ENCODE results near the gene PRKCH. TPM values are rescaled to one million over a fixed set of nuclear protein-coding genes. Genes with fewer than 3 reads are reported as not detected.

Gene PRKCH
- total RNA-seq, 1 donor from 2014 or later, result 11.3 TPM

DNA sequence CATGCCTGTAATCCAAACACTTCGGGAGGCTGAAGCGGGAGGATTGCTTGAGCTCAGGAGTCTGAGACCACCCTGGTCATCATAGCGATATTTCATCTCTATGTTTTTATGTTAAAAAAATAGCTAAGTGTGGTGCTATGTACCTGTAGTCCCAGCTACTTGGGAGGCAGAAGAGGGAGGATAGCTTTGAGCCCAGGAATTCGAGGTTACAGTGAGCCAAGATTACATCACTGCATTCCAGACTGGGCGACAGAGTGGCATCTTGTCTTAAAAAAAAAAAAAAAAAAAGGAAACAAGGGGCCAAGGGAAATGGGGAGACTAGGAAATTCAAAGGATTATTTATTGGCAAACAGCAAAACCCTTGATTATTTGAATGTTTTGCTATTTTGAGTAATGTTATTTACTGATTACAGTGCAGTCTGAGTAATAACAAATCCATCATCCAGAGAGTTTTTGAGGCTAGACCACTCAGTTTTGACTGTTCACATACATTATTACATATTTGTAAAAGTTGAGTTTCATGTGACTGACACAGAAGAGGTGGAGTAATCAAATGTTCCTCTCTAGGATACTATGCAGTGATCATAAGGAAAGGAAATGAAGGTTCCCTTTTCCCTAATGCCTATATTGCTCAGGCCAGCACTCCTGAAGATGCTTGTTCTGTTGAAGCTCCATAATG is 40.8 kb downstream of the PRKCH start:
- no peak for DNase-seq (ENCODE audit: low spot score)

DNA sequence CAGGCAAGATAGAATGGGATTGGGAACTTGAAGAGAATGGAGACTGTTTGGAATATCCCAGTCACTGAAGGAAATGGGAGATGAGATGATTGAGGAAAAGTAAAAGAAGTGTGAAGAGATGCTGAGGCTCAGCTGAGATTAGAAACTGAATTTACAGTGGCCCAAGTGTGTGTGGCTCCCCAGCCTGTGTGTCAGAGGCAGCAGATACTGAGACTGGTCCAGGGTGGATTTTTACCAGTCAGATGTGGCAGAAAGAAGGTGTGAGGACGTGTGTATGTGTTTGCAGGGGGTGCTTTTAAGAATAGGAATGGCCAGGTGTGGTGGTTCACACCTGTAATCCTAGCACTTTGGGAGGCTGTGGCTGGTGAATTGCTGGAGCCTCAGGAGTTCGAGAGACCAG is 42.9 kb downstream of the PRKCH start:
- DNase-seq (ENCODE audit: low spot score), result no peak

DNA sequence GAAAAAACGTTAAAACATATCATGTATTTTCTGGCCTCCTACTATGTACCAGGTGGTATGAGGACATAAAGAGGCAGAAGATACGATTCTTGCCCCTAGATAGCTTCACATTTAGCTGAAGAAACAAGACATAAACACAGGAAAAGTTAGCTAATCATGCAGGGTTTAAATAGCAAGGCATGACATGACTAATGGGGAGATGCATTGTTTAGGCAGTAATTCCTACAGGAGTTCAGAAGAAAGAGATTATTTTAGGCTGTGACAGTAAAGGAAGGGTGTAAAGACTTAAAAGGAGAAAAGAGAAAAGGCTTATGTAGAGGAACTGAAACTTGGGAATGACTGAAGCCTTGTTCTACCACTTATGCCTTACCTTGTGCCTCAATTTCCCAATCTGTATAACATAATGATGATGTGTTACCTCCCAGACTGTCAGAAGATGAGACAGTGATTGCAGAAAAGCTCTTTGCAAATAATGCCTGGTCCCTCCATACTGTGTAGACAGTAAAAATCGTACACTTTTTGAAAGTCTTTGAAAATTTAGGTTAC is 44.4 kb downstream of the PRKCH start:
- no peak for DNase-seq (ENCODE audit: low spot score)

DNA sequence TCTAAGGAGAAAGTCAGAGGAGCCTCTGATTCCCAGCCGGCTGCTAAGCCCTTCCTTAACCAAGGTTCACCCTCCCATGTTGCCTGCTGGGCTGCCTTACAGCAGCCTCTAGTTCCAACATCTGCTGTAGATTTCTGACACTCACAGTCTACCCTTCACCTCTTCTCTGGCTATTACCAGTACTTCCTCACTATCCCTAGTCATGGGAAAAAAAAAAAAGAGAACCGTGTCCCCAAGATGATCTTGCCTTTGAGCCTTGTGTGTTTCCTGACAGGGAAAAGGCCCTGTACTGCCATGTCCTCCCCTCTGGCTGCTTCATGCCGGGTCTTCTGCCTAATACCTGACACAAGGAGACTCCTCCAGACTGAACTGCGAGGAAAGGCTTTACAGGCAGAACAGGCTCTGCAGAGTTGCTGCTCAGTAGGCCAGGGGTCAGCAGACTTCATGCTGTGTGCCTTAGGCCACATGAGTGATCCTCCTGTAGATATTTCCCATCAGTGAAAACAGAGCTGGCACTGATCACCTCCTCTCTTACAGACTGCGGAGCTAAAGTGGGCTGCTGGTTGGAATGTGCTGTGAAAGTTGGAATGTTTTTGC is 46.8 kb downstream of the PRKCH start:
- no peak for DNase-seq (ENCODE audit: low spot score)

DNA sequence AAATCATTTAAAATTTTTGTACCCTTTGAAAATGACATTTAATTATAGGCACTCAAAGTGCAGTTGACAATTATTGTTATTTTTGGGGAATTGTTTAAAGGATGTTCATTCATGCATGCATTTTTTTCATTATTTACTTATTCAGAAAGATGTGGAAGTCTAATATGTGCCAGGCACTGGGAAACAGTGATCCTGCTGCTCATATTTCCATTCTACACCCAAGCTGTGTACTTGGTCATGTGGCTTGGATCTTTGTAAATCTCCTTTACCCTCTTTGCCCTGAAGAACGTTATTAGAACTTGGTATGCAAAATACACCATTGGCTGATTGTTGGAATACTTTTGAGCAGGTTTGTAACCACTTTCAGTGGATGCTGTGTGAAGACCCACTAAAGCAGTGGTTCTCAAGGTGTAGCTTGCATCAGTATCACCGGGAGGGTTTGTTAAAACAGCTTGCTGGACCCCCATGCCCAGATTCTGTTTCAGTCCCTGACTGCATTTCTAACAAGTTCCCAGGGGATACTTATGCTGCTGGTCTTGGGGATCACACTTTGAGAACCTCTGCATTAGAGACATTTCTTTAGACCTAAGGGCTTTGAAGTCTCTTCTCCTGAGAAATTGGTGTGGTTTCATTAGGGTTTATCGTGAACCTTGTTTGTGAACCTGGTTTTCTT is 47.5 kb downstream of the PRKCH start:
- DNase-seq (ENCODE audit: low spot score), result no peak

DNA sequence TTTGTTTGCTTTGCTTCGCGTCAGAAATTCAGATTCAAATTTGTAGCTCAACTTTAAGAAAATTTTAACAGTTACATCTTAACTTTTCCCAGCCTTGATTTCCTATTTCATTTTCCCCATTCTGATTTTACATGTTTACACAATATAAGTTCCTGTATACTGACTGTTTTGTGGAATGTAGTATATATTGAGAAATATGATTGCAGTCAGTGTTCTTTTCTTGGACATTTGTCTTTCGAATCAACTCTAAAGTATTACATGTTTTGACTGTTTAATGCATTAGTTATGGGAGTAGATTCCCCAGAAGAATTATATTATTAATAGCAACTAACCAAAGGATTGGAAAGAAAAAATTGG is 48.1 kb downstream of the PRKCH start:
- DNase-seq (ENCODE audit: low spot score), result no peak

DNA sequence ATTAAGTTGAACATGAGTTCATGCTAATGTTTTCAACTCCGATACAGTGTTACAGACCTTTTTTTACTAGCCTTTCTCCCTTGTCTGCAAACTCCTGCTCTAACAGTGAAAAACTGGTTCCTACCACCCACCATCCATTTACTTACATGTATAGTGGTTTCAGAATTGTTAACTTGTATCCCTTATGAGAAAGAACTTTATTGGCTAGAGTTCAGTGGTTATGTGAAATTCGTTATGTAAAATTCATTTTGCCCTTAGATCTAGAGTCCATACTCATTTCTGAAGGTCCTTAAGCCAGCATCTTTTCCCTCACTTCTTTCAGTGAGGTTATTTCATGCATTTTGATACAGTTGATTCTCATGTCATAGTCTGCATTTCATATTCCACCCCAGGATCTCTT is 51.0 kb downstream of the PRKCH start:
- no peak for DNase-seq (ENCODE audit: low spot score)

DNA sequence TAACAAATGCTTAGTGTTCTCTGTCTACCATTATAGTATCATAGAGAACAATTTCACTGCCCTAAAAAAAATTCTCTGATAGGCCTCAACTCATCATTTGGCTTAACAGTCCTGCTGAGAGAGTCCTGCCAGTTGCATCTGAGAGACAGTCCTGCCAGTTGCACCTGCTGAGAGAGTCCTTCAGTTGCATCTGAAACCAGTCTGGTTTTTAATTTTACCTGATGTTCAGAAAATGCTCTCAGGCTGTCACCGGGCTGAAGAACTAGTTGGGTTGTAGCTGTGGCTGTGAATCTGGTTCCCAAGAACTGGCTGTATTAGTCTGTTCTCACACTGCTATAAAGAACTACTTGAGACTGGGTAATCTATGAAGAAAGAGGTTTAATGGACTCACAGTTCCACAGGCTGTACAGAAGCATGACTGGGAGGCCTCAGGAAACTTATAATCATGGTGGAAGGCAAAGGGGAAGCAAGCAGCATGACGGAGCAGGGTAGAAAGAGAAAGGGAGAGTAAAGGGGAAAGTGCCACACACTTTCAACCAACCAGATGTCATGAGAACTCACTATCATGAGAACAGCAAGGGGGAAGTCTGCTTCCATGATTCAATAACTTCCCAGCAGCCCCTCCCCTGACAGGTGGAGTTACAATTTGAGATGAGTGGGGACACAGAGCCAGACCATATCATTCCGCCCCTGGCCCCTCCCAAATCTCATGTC is 51.6 kb downstream of the PRKCH start:
- DNase-seq (ENCODE audit: low spot score), result no peak

DNA sequence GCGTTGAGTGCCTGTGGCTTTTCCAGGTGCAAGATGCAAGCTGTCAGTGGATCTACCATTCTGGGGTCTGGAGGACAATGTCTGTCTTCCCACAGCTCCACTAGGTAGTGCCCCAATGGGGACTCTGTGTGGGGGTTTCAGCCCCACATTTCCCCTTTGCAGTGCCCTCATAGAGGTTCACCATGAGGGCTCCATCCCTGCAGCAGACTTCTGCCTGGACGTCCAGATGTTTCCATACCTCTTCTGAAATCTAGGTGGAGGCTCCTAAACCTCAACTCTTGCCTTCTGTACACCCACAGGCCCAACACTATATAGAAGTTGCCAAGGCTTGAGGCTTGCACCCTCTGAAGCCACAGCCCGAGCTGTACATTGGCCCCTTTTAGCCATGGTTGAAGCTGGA is 52.9 kb downstream of the PRKCH start:
- no peak for DNase-seq (ENCODE audit: low spot score)

DNA sequence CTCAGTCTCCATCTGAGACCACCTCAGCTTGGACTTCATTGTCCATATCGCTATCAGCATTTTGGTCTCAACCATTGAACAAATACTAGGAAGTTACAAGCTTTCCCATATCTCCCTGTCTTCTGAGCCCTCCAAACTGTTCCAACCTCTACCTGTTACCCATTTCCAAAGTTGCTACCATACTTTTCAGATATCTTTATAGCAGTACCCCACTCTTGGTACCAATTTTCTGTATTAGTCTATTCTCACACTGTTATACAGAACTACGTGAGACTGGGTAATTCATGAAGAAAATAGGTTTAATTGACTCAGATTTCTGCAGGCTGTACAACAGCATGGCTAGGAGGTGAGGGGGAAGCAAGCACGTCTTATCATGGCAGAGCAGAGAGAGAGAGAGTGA is 53.8 kb downstream of the PRKCH start:
- no peak for DNase-seq (ENCODE audit: low spot score)

DNA sequence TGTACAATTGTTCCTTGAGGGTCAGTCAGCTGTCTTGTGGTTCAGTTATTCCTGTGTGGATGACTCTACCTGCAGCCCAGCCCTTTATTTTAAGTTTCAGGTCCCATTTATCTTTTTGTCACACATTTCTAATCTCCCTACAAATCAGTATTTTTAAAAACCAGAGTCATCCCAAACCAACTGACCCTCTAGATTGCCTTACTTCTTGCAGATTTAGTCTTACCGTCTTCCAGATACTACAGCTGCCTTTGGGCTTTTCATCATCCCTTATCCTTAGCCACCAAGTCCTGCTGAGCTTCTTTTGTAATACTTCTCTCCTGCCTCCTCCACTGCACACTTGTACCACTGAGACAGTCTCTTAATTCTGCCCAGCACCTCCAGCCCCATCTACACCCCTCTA is 54.9 kb downstream of the PRKCH start:
- DNase-seq (ENCODE audit: low spot score), result no peak

DNA sequence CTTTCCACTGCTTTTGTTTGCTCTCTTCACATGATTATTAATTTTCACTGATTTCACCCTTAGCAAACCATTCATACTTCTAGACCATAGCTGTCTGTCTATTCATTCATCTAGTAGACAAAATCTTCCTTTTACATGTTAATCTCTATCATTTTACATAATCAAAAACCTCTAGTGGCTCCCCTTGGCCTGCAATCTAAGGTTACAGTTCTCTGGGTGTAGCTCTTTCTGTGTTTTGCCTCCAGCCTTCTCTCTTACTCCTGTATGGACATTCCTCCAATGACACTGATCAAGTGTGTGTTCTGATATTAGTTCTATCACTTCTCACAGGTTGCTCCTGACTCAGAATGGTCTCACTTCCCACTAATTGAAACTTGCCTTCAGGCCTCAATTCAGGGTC is 56.4 kb downstream of the PRKCH start:
- no peak for DNase-seq (ENCODE audit: low spot score)

DNA sequence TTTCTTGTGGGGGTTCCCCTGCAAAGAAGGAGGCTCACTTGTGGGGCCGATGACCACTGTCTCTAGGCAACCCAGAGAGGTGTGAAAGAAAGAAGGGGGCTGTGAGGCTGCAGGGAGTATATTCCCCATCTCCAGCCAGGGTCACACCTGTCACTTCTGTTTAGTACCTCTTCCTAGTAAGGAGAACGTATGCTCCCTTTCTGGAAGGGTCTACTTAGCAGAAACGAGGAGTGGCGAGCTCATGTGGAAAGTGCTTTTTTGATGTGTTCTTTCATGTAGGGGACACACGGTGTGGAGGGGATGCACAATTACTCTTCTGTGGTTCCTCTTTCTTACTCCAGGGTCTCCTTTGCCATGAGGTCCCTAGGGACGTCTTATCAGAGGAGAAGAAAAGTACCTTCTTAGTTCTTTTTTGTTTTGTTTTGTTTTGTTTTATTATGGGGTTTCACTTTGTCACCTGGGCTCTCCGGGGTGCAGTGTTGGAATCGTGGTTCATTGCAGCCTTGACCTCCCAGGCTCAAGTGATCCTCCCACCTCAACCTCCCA is 58.3 kb downstream of the PRKCH start:
- DNase-seq (ENCODE audit: low spot score), result no peak

DNA sequence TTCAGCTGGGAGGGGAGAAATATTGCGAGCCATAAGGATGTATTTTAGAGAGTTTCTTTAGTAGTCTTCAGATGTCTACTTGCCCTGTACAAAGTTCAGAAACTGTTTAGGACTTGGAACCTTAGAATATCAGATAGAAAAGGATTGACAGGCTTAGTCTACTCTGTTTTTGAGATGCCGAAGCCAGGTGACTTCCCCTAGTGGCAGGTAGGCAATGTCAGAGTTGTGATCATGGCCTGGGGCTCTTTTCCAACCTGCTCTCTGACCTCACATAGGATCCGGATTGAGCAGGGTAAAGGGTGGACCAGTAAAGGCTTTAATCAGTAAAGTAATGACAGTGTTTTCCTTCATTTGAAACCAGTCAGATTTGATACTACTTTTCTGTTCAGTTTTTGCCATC is 59.6 kb downstream of the PRKCH start:
- no peak for DNase-seq (ENCODE audit: low spot score)

DNA sequence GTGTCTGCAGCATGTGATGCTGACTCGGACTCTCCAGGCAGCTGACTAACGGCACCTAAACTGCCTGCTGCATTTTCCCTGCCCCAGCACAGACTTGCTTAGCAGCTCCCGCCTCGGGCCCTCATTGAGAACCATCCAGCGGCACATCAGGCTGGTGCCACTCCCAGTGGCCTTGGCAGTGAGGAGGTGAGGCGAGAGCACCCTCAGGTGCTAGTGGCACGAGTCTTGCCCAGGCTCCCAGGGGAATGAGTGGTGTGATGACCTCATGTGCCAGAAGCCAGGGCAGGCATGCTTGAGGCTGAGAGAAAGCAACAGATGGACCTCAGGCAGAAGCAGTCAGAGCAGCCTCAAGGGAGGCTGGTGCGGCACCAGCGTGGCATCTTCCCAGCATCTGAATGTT is 60.2 kb downstream of the PRKCH start:
- DNase-seq (ENCODE audit: low spot score), result no peak

DNA sequence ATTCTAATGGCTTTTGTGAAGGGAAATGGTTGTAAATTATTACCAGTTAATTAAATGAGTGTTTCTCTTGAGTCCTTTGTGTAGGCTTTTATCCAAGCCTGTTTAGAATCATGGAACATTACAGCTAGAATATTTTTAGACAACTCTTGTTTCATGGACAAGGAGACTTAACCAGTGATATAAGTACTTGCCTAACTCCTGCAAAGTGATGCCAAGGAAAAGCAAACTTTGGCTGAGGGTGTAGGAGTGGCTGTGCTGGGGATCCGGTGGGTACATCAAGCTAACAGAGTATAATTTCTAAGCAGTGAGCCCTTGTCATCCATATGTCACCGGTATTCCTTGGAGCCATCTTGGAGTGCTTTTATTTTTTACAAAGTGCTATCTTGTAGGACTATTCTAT is 61.5 kb downstream of the PRKCH start:
- no peak for DNase-seq (ENCODE audit: low spot score)

DNA sequence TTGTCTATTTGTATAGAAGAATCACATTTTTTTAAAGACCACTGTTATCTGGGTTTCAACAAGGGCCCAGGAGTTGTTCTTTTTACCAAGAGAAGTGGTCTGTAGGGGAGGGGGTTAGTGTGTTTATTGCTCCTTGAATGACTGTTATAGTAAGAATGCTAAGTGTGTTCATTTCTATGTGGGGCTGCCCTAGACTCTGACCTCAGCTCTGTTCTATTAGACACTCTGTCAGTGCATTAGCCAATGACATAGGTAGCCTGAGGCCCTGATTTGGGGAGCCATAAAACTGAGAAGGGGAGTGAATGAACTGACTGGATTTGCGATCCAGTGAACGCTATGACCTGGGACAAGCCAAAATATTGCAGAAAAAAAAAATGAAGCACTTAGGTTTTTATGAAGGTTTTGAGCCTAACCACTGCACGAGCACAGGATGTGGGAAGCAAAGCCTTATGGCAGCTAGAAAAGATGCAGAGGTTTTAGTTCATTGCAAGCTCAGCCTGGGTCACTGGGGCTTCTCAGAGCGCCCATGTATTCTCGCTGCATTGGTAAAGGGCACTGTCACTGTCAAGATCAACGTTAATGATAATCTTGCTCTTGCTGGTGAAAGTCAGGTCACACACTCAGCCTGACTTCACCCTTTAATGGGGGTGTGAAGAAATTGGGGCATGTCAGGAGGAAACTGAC is 63.8 kb downstream of the PRKCH start:
- DNase-seq (ENCODE audit: low spot score), result no peak

DNA sequence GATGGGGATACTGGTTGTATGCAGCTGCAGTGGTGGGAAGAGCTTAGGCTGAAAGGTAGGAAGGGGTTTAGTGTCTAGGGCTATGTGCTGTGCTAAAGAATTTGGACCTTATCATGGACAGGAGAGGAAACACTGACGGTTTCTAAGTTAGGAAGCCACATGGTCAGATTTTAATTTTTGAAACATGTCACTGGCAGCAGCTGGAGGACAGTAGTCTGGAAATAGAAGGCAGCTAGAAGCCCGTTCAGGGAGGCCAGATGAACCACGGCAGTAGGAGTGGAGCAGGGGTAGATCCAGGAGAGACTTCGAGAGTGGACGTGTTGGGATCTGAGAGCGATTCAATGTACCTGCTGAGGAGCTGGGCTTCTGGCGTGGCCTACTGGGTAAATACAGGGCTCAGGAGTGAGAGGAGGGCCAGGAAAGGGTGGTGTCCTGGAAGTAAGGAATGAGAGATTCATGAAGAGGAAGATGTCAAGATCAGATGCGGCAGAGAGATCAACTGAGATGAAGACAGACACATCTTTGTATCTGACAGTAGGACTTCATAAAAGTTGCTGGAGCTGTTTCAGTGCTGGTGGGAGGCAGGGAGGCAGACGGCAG is 64.9 kb downstream of the PRKCH start:
- no peak for DNase-seq (ENCODE audit: low spot score)

DNA sequence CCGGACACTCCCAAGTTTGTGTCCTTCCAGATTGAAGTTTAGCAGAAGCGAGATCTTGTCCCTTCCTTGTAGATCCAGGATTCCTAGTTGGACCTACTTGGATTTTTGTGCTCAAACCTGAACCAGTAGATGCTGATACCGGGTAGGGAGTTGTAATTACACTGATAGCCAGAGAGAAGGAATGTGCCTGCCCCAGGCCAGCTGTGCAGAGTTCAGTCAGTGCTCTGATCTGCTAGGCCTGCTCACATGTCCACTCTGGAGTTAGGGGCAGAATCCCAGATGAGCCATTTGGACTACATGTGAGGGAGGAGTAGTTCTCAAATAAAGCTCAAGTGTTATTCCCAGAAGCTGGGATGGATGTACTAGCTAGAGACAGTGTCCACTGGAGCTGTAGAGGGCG is 65.7 kb downstream of the PRKCH start:
- no peak for DNase-seq (ENCODE audit: low spot score)

DNA sequence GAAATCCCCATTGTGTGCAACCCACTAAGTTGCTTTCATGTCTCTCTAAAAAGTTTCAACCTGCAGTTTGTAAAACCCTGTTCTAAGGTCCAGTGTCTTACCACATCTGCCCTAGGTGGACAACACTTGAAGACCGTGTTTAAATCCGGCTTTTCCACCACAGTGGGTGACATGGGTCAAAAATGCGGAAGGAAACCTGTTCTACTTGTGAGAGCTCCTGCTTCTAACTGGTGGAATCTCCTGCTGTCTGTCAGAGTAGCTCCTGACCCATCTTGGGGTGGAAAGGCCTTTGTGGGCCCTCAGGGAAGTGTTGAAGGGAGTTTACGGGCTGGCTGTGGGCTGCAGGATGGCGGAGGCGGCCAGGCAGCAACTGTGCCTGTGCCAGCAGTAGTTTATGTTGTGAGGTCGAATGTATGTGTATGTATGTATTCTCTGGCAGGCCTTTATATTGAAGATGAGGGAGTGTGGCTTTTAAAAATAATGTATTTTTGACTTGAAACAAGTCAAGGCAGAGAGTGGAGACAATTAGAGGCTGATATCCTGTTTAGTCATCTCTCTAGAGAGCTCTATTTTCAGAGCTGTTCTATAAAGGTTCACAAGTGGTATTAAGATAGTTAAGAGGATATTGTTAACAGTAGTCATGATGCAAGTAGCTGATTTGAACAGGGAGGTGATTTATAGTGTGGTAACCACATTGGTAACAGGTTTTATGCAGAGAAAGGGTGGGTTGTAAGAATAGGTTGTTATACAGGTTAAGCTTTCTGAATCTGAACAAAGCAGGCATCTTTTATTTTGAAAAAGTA is 67.0 kb downstream of the PRKCH start:
- DNase-seq (ENCODE audit: low spot score), result peak; percentile 50

Data from umbilical cord (tissue), 2 donors.